GM10266 (cell line): ENCODE measurements around the gene ARHGAP19.

ENCODE experiments used
- DNase-seq: peaks from one replicate; pipeline ENCODE4 v3.0.0; 2012; ENCODE audit errors: extremely low spot score
- CTCF ChIP-seq: IDR thresholded peaks from 2 replicates; pipeline ENCODE4 v1.5.1; 2012; ENCODE audit warnings: mild to moderate bottlenecking, low read depth; ENCODE audit not compliant: control insufficient read depth, insufficient read depth; ENCODE audit errors: missing control alignments

Gene ARHGAP19

GRCh38 chr10:97335188-97335619, 42.8 kb upstream of the ARHGAP19 start:
- no peak for DNase-seq
- TF ChIP-seq CTCF = no peak

GRCh38 chr10:97334370-97335175, 42.1 kb upstream of the ARHGAP19 start, which contains the start of gene FRAT2:
FRAT2 (minus strand) TSS chr10:97334729; CDS start chr10:97334572, 157 bp downstream.
- peak; percentile 97 for DNase-seq
- TF ChIP-seq CTCF = no peak

GRCh38 chr10:97333601-97334369, 41.3 kb upstream of the ARHGAP19 start:
- no peak for TF ChIP-seq CTCF
- DNase-seq = peak; percentile 58

- peak; percentile 8 for TF ChIP-seq CTCF
- DNase-seq = no peak
Observed at GRCh38 chr10:97333351-97333600, 40.8 kb upstream of the ARHGAP19 start.

GRCh38 chr10:97332591-97333350, 40.3 kb upstream of the ARHGAP19 start:
- peak; percentile 8 for TF ChIP-seq CTCF

GRCh38 chr10:97331153-97331703, 38.8 kb upstream of the ARHGAP19 start:
- TF ChIP-seq CTCF = no peak

More at GRCh38 chr10:97332591-97333350, 40.3 kb upstream of the ARHGAP19 start:
- no peak for DNase-seq

More at GRCh38 chr10:97331153-97331703, 38.8 kb upstream of the ARHGAP19 start:
- DNase-seq = no peak
